NCI-H82 (cell line): ENCODE data around the gene SLC4A3.
"Not testable (repeated sequence)": the region's sequence is repeated elsewhere in the genome, so short reads cannot be mapped to it uniquely, and the experiment has no call there.

Source experiments
- DNase-seq: peaks from one replicate; lab custom pipeline; 2025; lab: John Stamatoyannopoulos, UW

SLC4A3 gene

GRCh38 chr2:219681694-219682300 lies 54.4 kb downstream of the SLC4A3 start:
- no peak for DNase-seq

GRCh38 chr2:219683474-219683873 lies 56.0 kb downstream of the SLC4A3 start:
- DNase-seq = not testable (repeated sequence)

GRCh38 chr2:219684721-219685689 lies 57.6 kb downstream of the SLC4A3 start:
- DNase-seq = no peak

- no peak for DNase-seq
Measured at GRCh38 chr2:219687272-219687671, 59.8 kb downstream of the SLC4A3 start.

GRCh38 chr2:219687882-219688559 lies 60.6 kb downstream of the SLC4A3 start:
- no peak for DNase-seq

- no peak for DNase-seq
Measured at GRCh38 chr2:219688560-219689445, 61.4 kb downstream of the SLC4A3 start.

GRCh38 chr2:219689676-219690628 lies 62.5 kb downstream of the SLC4A3 start:
- peak; percentile 78 for DNase-seq

GRCh38 chr2:219691571-219691970 lies 64.1 kb downstream of the SLC4A3 start:
- DNase-seq = no peak
